Measurements from ENCODE around the gene SLFN12L. TPM values are rescaled to one million over a fixed set of nuclear protein-coding genes. Genes with fewer than 3 reads are reported as not detected.
"Not testable (repeated sequence)": the region's sequence is repeated elsewhere in the genome, so short reads cannot be mapped to it uniquely, and the experiment has no call there.

Gene SLFN12L
- total RNA-seq, 2 donors from 2014 or later: not detected

DNA sequence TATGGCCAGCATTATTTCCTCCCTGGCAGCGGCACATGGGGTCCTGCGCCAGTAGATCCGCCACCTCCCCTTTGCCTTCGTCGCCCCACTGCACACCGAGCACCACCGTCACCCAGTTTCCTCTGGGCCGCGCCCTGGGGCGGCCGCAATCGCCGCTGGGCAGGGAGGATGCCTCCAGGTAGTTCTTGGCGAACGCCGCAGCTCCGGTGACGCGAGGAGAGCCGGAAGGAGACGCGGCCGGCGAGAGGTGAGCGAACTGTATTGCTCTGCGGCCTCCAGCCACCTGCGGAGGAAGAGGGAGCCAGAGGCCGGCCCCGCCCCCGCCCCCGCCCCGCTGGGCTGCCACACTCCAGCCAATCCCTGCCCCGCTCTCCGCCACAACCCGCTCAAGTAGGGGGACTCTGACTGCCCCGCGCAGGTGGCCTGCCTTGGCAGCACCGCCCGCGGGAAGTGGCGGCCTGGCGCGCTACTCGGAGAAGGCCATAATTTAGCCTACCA, 77.1 kb downstream of the SLFN12L start:
- H3K4me1 Mint-ChIP-seq: peaks cover 8% of the 10 kb centered on the region
- H3K27ac Mint-ChIP-seq: no peak overlapping the region
- peaks cover 2% of the 10 kb centered on the region for H3K36me3 Mint-ChIP-seq (ENCODE audit: low read depth)
- no peaks in the 10 kb centered on the region for H3K4me1 ChIP-seq (ENCODE audit: control insufficient read depth, insufficient read depth, low read length)
- H3K9me3 ChIP-seq (ENCODE audit: control insufficient read depth, low read length): no peaks in the 10 kb centered on the region
- H3K36me3 ChIP-seq (ENCODE audit: control insufficient read depth, insufficient read depth, low read length): no peaks in the 10 kb centered on the region
- TF ChIP-seq, protein P1, sequence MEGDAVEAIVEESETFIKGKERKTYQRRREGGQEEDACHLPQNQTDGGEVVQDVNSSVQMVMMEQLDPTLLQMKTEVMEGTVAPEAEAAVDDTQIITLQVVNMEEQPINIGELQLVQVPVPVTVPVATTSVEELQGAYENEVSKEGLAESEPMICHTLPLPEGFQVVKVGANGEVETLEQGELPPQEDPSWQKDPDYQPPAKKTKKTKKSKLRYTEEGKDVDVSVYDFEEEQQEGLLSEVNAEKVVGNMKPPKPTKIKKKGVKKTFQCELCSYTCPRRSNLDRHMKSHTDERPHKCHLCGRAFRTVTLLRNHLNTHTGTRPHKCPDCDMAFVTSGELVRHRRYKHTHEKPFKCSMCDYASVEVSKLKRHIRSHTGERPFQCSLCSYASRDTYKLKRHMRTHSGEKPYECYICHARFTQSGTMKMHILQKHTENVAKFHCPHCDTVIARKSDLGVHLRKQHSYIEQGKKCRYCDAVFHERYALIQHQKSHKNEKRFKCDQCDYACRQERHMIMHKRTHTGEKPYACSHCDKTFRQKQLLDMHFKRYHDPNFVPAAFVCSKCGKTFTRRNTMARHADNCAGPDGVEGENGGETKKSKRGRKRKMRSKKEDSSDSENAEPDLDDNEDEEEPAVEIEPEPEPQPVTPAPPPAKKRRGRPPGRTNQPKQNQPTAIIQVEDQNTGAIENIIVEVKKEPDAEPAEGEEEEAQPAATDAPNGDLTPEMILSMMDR (conservative IDR thresholded peaks at IDR 0.05): no peak
- H3K9ac ChIP-seq (ENCODE audit: extremely low read depth, low read length, poor library complexity, severe bottlenecking): no peak overlapping the region
- H3K27me3 Mint-ChIP-seq (ENCODE audit: insufficient read depth): peaks cover 74% of the 10 kb centered on the region
- WGBS, 2 experiments (ENCODE audit: insufficient coverage in 1 of 2, insufficient read length in 1 of 2): 41 to 68% methylated on average over 16 to 44 of the region's 44 CpGs
- no peak overlapping the region for H3K27ac ChIP-seq (ENCODE audit: low read depth, low read length)
- peak overlapping the region; percentile 46 for H3K4me3 Mint-ChIP-seq
- peak overlapping the region; percentile 67 for H3K4me3 ChIP-seq (ENCODE audit: low read length)
- H3K27me3 ChIP-seq (ENCODE audit: control insufficient read depth, insufficient read depth, low read length, poor library complexity, severe bottlenecking): peaks cover 12% of the 10 kb centered on the region
- peaks cover 15% of the 10 kb centered on the region for H3K9me3 Mint-ChIP-seq
- DNase-seq: peak; percentile 97

DNA sequence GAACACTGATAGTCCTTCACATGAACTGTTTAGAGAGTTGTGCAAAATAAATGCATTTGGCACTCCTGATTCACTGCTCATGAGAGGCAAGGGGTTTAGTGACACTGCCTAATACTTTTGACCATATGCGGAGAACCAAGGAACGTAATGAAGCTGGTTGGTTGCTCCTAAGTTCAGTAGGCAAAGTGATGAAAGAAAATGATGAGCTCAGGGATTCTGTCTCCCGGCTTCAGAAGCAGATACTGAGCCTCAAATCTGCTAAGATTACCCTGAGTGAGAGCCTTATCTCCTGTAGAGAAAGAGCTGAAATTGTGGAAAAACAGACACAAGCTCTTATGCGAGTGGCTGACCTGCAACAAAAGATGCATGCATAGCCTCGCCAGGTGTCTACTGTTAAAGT, 83.4 kb downstream of the SLFN12L start:
- WGBS, 2 experiments (ENCODE audit: insufficient coverage in 1 of 2, insufficient read length in 1 of 2): 83 to 92% methylated on average over 4 to 5 of the region's 5 CpGs
- H3K9me3 Mint-ChIP-seq: peaks cover 14% of the 10 kb centered on the region
- H3K27ac ChIP-seq (ENCODE audit: low read depth, low read length); H3K27me3 ChIP-seq (ENCODE audit: control insufficient read depth, insufficient read depth, low read length, poor library complexity, severe bottlenecking); H3K4me1 Mint-ChIP-seq; DNase-seq; H3K4me3 Mint-ChIP-seq; H3K36me3 ChIP-seq (ENCODE audit: control insufficient read depth, insufficient read depth, low read length); H3K9ac ChIP-seq (ENCODE audit: extremely low read depth, low read length, poor library complexity, severe bottlenecking); H3K36me3 Mint-ChIP-seq (ENCODE audit: low read depth); H3K4me1 ChIP-seq (ENCODE audit: control insufficient read depth, insufficient read depth, low read length); H3K9me3 ChIP-seq (ENCODE audit: control insufficient read depth, low read length); H3K27ac Mint-ChIP-seq; H3K4me3 ChIP-seq (ENCODE audit: low read length): not testable (repeated sequence)
- peaks cover 90% of the 10 kb centered on the region for H3K27me3 Mint-ChIP-seq (ENCODE audit: insufficient read depth)

DNA sequence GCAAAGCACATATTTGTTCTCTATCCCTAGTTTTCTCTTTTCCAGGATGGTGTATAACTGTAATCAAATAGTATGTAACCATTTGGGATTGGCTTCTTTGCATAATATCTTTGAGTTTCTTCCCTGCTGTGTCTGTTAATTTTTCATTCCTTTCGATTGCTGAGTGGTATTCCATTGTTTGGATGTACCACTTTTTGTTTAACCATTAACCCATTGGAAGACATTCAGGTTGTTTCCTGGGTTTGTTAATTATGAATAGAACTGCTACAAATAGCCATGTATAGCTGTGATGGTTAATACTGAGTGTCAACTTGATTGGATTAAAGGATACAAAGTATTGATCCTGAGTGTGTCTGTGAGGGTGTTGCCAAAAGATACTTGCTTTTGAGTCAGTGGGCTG, 84.3 kb downstream of the SLFN12L start:
- no peak for DNase-seq
- Histone ChIP-seq H3K27ac (ENCODE audit: low read depth, low read length) (no peak overlapping the region), H3K9me3 (ENCODE audit: control insufficient read depth, low read length) (no peaks in the 10 kb centered on the region), H3K4me1 (ENCODE audit: control insufficient read depth, insufficient read depth, low read length) (no peaks in the 10 kb centered on the region), H3K27me3 (ENCODE audit: control insufficient read depth, insufficient read depth, low read length, poor library complexity, severe bottlenecking) (no peaks in the 10 kb centered on the region), H3K4me3 (ENCODE audit: low read length) (no peak overlapping the region), H3K36me3 (ENCODE audit: control insufficient read depth, insufficient read depth, low read length) (no peaks in the 10 kb centered on the region), H3K9ac (ENCODE audit: extremely low read depth, low read length, poor library complexity, severe bottlenecking) (no peak overlapping the region)
- TF ChIP-seq, protein P1 (conservative IDR thresholded peaks at IDR 0.05): no peak
- Mint-ChIP-seq H3K27ac (no peak overlapping the region), H3K4me3 (no peak overlapping the region), H3K9me3 (peaks cover 12% of the 10 kb centered on the region), H3K36me3 (ENCODE audit: low read depth) (no peaks in the 10 kb centered on the region), H3K27me3 (ENCODE audit: insufficient read depth) (peaks cover 86% of the 10 kb centered on the region), H3K4me1 (no peaks in the 10 kb centered on the region)
- 77% methylated on average over 1 of the region's 1 CpG; no CpG with 5 or more reads in 1 of the 2 experiments for WGBS, 2 experiments (ENCODE audit: insufficient coverage in 1 of 2, insufficient read length in 1 of 2)
